DMS153 (cell line): ENCODE measurements around the gene GPR68.

Source experiments
- DNase-seq: peaks from one replicate; lab custom pipeline; 2025; lab: John Stamatoyannopoulos, UW

GPR68 gene

GRCh38 chr14:91244501-91244901 is at the start of gene GPR68:
Gene GPR68, minus strand, starts transcription at chr14:91244704. Its CDS starts 9,654 bp downstream, at chr14:91235050.
- DNase-seq: peak; percentile 24

GRCh38 chr14:91294153-91294552 is 49.6 kb upstream of the GPR68 start:
- no peak for DNase-seq

- DNase-seq: no peak
Measured at GRCh38 chr14:91293281-91293680, 48.8 kb upstream of the GPR68 start.

- no peak for DNase-seq
Measured at GRCh38 chr14:91292491-91292890, 48.0 kb upstream of the GPR68 start.

- no peak for DNase-seq
Measured at GRCh38 chr14:91291786-91292405, 47.4 kb upstream of the GPR68 start.

GRCh38 chr14:91290986-91291385 is 46.5 kb upstream of the GPR68 start:
- DNase-seq: no peak

- DNase-seq: no peak
Measured at GRCh38 chr14:91289464-91289863, 45.0 kb upstream of the GPR68 start.

GRCh38 chr14:91288876-91289275 is 44.4 kb upstream of the GPR68 start:
- DNase-seq: no peak

- DNase-seq: peak; percentile 29
Measured at GRCh38 chr14:91286530-91286937, 42.0 kb upstream of the GPR68 start.

GRCh38 chr14:91284791-91285548 is 40.5 kb upstream of the GPR68 start:
- DNase-seq: no peak

- no peak for DNase-seq
Measured at GRCh38 chr14:91284146-91284790, 39.8 kb upstream of the GPR68 start.

- DNase-seq: no peak
Measured at GRCh38 chr14:91283666-91284065, 39.2 kb upstream of the GPR68 start.

- no peak for DNase-seq
Measured at GRCh38 chr14:91282954-91283645, 38.6 kb upstream of the GPR68 start.

- no peak for DNase-seq
Measured at GRCh38 chr14:91281346-91281745, 36.8 kb upstream of the GPR68 start.

GRCh38 chr14:91280129-91280528 is 35.6 kb upstream of the GPR68 start:
- DNase-seq: peak; percentile 46

- no peak for DNase-seq
Measured at GRCh38 chr14:91279354-91279753, 34.9 kb upstream of the GPR68 start.

GRCh38 chr14:91278383-91278715 is 33.8 kb upstream of the GPR68 start:
- DNase-seq: no peak

GRCh38 chr14:91277546-91278382 is 33.3 kb upstream of the GPR68 start:
- no peak for DNase-seq

- no peak for DNase-seq
Measured at GRCh38 chr14:91274796-91275195, 30.3 kb upstream of the GPR68 start.

- DNase-seq: no peak
Measured at GRCh38 chr14:91273885-91274273, 29.4 kb upstream of the GPR68 start.

- DNase-seq: no peak
Measured at GRCh38 chr14:91273273-91273884, 28.9 kb upstream of the GPR68 start.
